DND-41 (cell line): ENCODE results near the gene CPEB2.

Experiments
- ATAC-seq: fragments of 200-7000 bp; cut with Tn5 transposase; 3 replicates; pipeline ENCODE4 v1.9.1; 2021; ENCODE audit warnings: low read depth; ENCODE audit not compliant: insufficient read depth
- DNase-seq: peaks from one replicate; pipeline ENCODE4 v3.0.0-alpha.2; 2020
- H2AFZ ChIP-seq: 2 replicates; pipeline ENCODE4 v1.6.0; 2012; ENCODE audit warnings: low read depth, low read length
- H3K27ac ChIP-seq: 2 replicates; pipeline ENCODE4 v1.5.1; 2012; ENCODE audit warnings: low read length, inconsistent platforms
- H3K27me3 ChIP-seq: fragments of 200-600 bp; sonication (generic); 2 replicates; pipeline ENCODE4 v1.6.0; 2012; ENCODE audit warnings: low read length, mild to moderate bottlenecking, inconsistent platforms; ENCODE audit not compliant: insufficient read depth, poor library complexity
- H3K36me3 ChIP-seq: 2 replicates; pipeline ENCODE4 v1.5.1; 2012; ENCODE audit warnings: low read length, inconsistent platforms; ENCODE audit not compliant: insufficient read depth
- H3K4me1 ChIP-seq: 2 replicates; pipeline ENCODE4 v1.5.1; 2012; ENCODE audit warnings: mild to moderate bottlenecking, low read length; ENCODE audit not compliant: insufficient read depth
- H3K4me2 ChIP-seq: 2 replicates; pipeline ENCODE4 v1.6.0; 2012; ENCODE audit warnings: mild to moderate bottlenecking, moderate library complexity, low read length, inconsistent platforms; ENCODE audit not compliant: insufficient read depth
- H3K4me3 ChIP-seq, 2 experiments: fragments of 200-600 bp in 1 of 2; shearing (Covaris generic) in 1 of 2; 2 replicates each; pipeline ENCODE4 v1.5.1; 2012 to 2016; ENCODE audit warnings: inconsistent platforms in 2 of 2, low read length in 2 of 2, mild to moderate bottlenecking in 2 of 2, low read depth in 1 of 2, moderate library complexity in 1 of 2
- H3K79me2 ChIP-seq: 2 replicates; pipeline ENCODE4 v1.6.0; 2012; ENCODE audit warnings: low read length, inconsistent platforms; ENCODE audit not compliant: insufficient read depth
- H3K9ac ChIP-seq: 2 replicates; pipeline ENCODE4 v1.6.0; 2012; ENCODE audit warnings: low read depth, mild to moderate bottlenecking, inconsistent platforms, low read length, moderate library complexity
- H3K9me3 ChIP-seq: 2 replicates; pipeline ENCODE4 v1.5.1; 2012; ENCODE audit warnings: low read length, moderate library complexity, mild to moderate bottlenecking, inconsistent platforms; ENCODE audit not compliant: insufficient read depth, severe bottlenecking
- H4K20me1 ChIP-seq: 2 replicates; pipeline ENCODE4 v1.6.0; 2012; ENCODE audit warnings: low read length; ENCODE audit not compliant: insufficient read depth
- CTCF ChIP-seq: IDR thresholded peaks from 2 replicates; pipeline ENCODE4 v1.5.1; 2012; ENCODE audit warnings: borderline replicate concordance, low read length, moderate library complexity, mild to moderate bottlenecking; ENCODE audit not compliant: poor library complexity, severe bottlenecking; ENCODE audit errors: extremely low read depth
- EZH2 ChIP-seq: IDR thresholded peaks from 3 replicates; pipeline ENCODE4 v1.6.1; 2012; ENCODE audit warnings: borderline replicate concordance, low read depth, mild to moderate bottlenecking, moderate library complexity, low read length, inconsistent platforms; ENCODE audit not compliant: severe bottlenecking

CPEB2 gene

GRCh38 chr4:14994242-14994641, 8.0 kb upstream of the CPEB2 start:
- no peak for TF ChIP-seq CTCF
- no peak for TF ChIP-seq EZH2
- Histone ChIP-seq H3K79me2 (no peaks in the 10 kb centered on the region), H3K27me3 (peaks cover 4% of the 10 kb centered on the region), H4K20me1 (no peaks in the 10 kb centered on the region), H3K36me3 (no peaks in the 10 kb centered on the region), H3K9me3 (no peaks in the 10 kb centered on the region), H3K9ac (no peak overlapping the region), H3K4me1 (no peaks in the 10 kb centered on the region), H3K4me3 (no peak overlapping the region), H2AFZ (no peak overlapping the region), H3K4me2 (no peak overlapping the region), H3K27ac (no peak overlapping the region)
- no peak for ATAC-seq
- no peak for DNase-seq

- TF ChIP-seq EZH2 (no peak), CTCF (no peak)
- H3K27ac ChIP-seq: peak overlapping the region; percentile 86; the same call in 1 of the 2 replicates
- peaks cover 25% of the 10 kb centered on the region for H3K4me1 ChIP-seq
- peak overlapping the region; percentile 94 for H3K4me2 ChIP-seq
- H3K27me3 ChIP-seq: peaks cover 52% of the 10 kb centered on the region
- peaks cover 4% of the 10 kb centered on the region; the same call in 1 of the 2 replicates for H4K20me1 ChIP-seq
- peak overlapping the region; percentile 82 for H3K9ac ChIP-seq
- no peaks in the 10 kb centered on the region for H3K36me3 ChIP-seq
- no peaks in the 10 kb centered on the region for H3K9me3 ChIP-seq
- no peaks in the 10 kb centered on the region for H3K79me2 ChIP-seq
- H2AFZ ChIP-seq: peak overlapping the region; percentile 83
- ATAC-seq (peak; percentile 32), DNase-seq (peak; percentile 42)
- H3K4me3 ChIP-seq: peak overlapping the region; percentile 57 to 95
Measured at GRCh38 chr4:15001248-15001868, 923 bp upstream of the CPEB2 start.

- peak; percentile 33 for ATAC-seq
- H3K27me3 ChIP-seq: peaks cover 52% of the 10 kb centered on the region
- peak overlapping the region; percentile 82 for H3K9ac ChIP-seq
- H3K36me3 ChIP-seq: no peaks in the 10 kb centered on the region
- TF ChIP-seq EZH2 (peak; percentile 59), CTCF (no peak)
- peak overlapping the region; percentile 57 to 95; a peak in 3 of 4 replicates for H3K4me3 ChIP-seq
- no peaks in the 10 kb centered on the region for H3K79me2 ChIP-seq
- peaks cover 4% of the 10 kb centered on the region; the same call in 1 of the 2 replicates for H4K20me1 ChIP-seq
- peak overlapping the region; percentile 83 for H2AFZ ChIP-seq
- H3K9me3 ChIP-seq: no peaks in the 10 kb centered on the region
- H3K4me1 ChIP-seq: peaks cover 25% of the 10 kb centered on the region
- peak overlapping the region; percentile 86 for H3K27ac ChIP-seq
- H3K4me2 ChIP-seq: peak overlapping the region; percentile 94
- DNase-seq: peak; percentile 71
Measured at GRCh38 chr4:15002659-15003400, 549 bp downstream of the CPEB2 start.
